Naive B cell (primary cell): Measurements from ENCODE around the gene NT5DC4. TPM values are rescaled to one million over a fixed set of nuclear protein-coding genes. Genes with fewer than 3 reads are reported as not detected.

ENCODE experiments used
- polyA plus RNA-seq, 6 donors: library from polyadenylated mRNA; unstranded; fragments of 300-500 nt; fragmentation: Illumina TruSeq; gene quantifications; one replicate each; pipeline ENCODE4 v1.2.3, GENCODE V29; 2021; ENCODE audit warnings: low read depth in 6 of 6

NT5DC4 gene
- polyA plus RNA-seq, 6 donors from 2014 or later = not detected

Other genes with a start within 250 kb of the NT5DC4 start
- 1 to 10 TPM; 1.1 to 5.8 (median 2.8) TPM for gene TTL, start 238.9 kb upstream of the NT5DC4 start, polyA plus RNA-seq
- gene POLR1B, start 178.6 kb upstream of the NT5DC4 start, polyA plus RNA-seq = 10 to 100 TPM; 15.3 to 25.5 (median 17.5) TPM
- 10 to 100 TPM; 34.0 to 53.0 (median 43.6) TPM for gene CHCHD5, start 136.4 kb upstream of the NT5DC4 start, polyA plus RNA-seq
- 10 to 100 TPM in 5 of 6 donors, 1 to 10 TPM in 1; 6.5 to 19.3 (median 13.1) TPM for gene SLC20A1, start 75.1 kb upstream of the NT5DC4 start, polyA plus RNA-seq
- under 1 TPM in 1 of 6 donors, not detected in 5; 0.16 TPM for gene CKAP2L, start 43.6 kb downstream of the NT5DC4 start, polyA plus RNA-seq
- gene IL1A, start 63.5 kb downstream of the NT5DC4 start, polyA plus RNA-seq = not detected
- gene IL1B, start 115.8 kb downstream of the NT5DC4 start, polyA plus RNA-seq = under 1 TPM in 2 of 6 donors, not detected in 4; 0.35 to 0.37 TPM
- not detected for gene IL37, start 190.1 kb downstream of the NT5DC4 start, polyA plus RNA-seq